GM12878 (cell line): Measurements from ENCODE around the gene STIL. TPM values are rescaled to one million over a fixed set of nuclear protein-coding genes. Genes with fewer than 3 reads are reported as not detected.

ENCODE experiments used
- ATAC-seq: fragments of 200-7000 bp; cut with Tn5 transposase; 3 replicates; pipeline ENCODE4 v1.9.1; 2020; ENCODE audit warnings: mild to moderate bottlenecking, moderate library complexity
- BruUV-seq: library from RNA; stranded (reverse); fragments of 400-500 nt; replicated peaks from 2 replicates; lab custom pipeline; 2021; lab: Mats Ljungman, UMichigan
- CTCF ChIA-PET: fragments of 300-600 bp; sonication (Branson Sonifier 250); formaldehyde crosslinking; extraction: SDS; loops from one replicate; lab custom pipeline; 2021; ENCODE audit warnings: inconsistent platforms; lab: Yijun Ruan, JAX
- POLR2A ChIA-PET: fragments of 350-600 bp; formaldehyde crosslinking; extraction: SDS; loops from one replicate; lab custom pipeline; 2021; ENCODE audit warnings: inconsistent platforms; lab: Charles Lee
- RAD21 ChIA-PET: fragments of 300-600 bp; sonication (Branson Sonifier 250); formaldehyde crosslinking; loops from one replicate; lab custom pipeline; 2023; ENCODE audit warnings: antibody characterized with exemption; ENCODE audit not compliant: unreplicated experiment; lab: Charles Lee
- SMC1A ChIA-PET: fragments of 300-600 bp; sonication (Branson Sonifier 250); formaldehyde crosslinking; loops from one replicate; lab custom pipeline; 2023; ENCODE audit not compliant: unreplicated experiment, uncharacterized antibody; lab: Charles Lee
- DNase-seq: peaks from one replicate; pipeline ENCODE4 v3.0.0-alpha.2; 2011; ENCODE audit warnings: low read depth, low spot score
- FAIRE-seq: peaks from 3 replicates; lab custom pipeline; 2011; peaks lifted over from hg19 to GRCh38; lab: Jason Lieb, UNC
- H2AFZ ChIP-seq: 2 replicates; pipeline ENCODE4 v1.6.0; 2011; ENCODE audit warnings: low read depth, low read length, control low read depth; ENCODE audit not compliant: control insufficient read depth
- H3K27ac ChIP-seq: 2 replicates; pipeline ENCODE4 v1.5.1; 2011; ENCODE audit warnings: control low read depth; ENCODE audit not compliant: control insufficient read depth, insufficient read depth
- H3K27me3 ChIP-seq, 2 experiments: replicated peaks in 1 of 2; 2 replicates each; pipeline versions ENCODE4 v1.6.0 to v1.6.1; 2011; ENCODE audit warnings: low read length in 1 of 2; ENCODE audit not compliant: control insufficient read depth in 2 of 2, insufficient read depth in 2 of 2
- H3K36me3 ChIP-seq, 2 experiments: 2 replicates each; pipeline ENCODE4 v1.5.1; 2011; ENCODE audit warnings: low read length in 1 of 2; ENCODE audit not compliant: control insufficient read depth in 2 of 2, insufficient read depth in 2 of 2
- H3K4me1 ChIP-seq: 2 replicates; pipeline ENCODE4 v1.6.1; 2011; ENCODE audit warnings: mild to moderate bottlenecking, low read length, moderate library complexity, mixed read lengths; ENCODE audit not compliant: control insufficient read depth, insufficient read depth
- H3K4me2 ChIP-seq: 2 replicates; pipeline ENCODE4 v1.6.0; 2011; ENCODE audit warnings: control low read depth; ENCODE audit not compliant: control insufficient read depth, insufficient read depth
- H3K4me3 ChIP-seq: fragments of 200-600 bp; sonication (generic); 2 replicates; pipeline ENCODE4 v1.5.1; 2016
- H3K79me2 ChIP-seq: 2 replicates; pipeline ENCODE4 v1.6.0; 2011; ENCODE audit warnings: low read length; ENCODE audit not compliant: control insufficient read depth, insufficient read depth
- H3K9ac ChIP-seq: 2 replicates; pipeline ENCODE4 v1.8.0; 2011; ENCODE audit warnings: low read length, control low read depth, mixed read lengths; ENCODE audit not compliant: control insufficient read depth, insufficient read depth
- H3K9me3 ChIP-seq: replicated peaks from 3 replicates; pipeline ENCODE4 v1.5.1; 2011; ENCODE audit warnings: mild to moderate bottlenecking, low read length; ENCODE audit not compliant: control insufficient read depth, insufficient read depth
- H4K20me1 ChIP-seq: 2 replicates; pipeline ENCODE4 v1.6.0; 2011; ENCODE audit not compliant: control insufficient read depth, insufficient read depth
- BCL11A ChIP-seq: IDR thresholded peaks from 2 replicates; pipeline ENCODE4 v1.6.1; 2011; ENCODE audit warnings: low read depth, low read length
- BCL3 ChIP-seq: IDR thresholded peaks from 2 replicates; pipeline ENCODE4 v1.6.1; 2011; ENCODE audit warnings: borderline replicate concordance, low read depth, mild to moderate bottlenecking, moderate library complexity, low read length; ENCODE audit not compliant: insufficient read depth, poor library complexity, severe bottlenecking
- EED ChIP-seq: sonication (generic); IDR thresholded peaks from 2 replicates; pipeline ENCODE4 v1.6.1; 2016; ENCODE audit warnings: antibody characterized with exemption, low read depth
- GATAD2B ChIP-seq: fragments of 450-650 bp; conservative IDR thresholded peaks from 2 replicates; pipeline ENCODE4 v1.6.1; 2017; ENCODE audit warnings: low read depth, mild to moderate bottlenecking, moderate library complexity
- MYC ChIP-seq: IDR thresholded peaks from 2 replicates; pipeline ENCODE4 v1.6.1; 2011; ENCODE audit warnings: mild to moderate bottlenecking, low read length, moderate library complexity, inconsistent platforms; ENCODE audit not compliant: insufficient read depth, insufficient replicate concordance, insufficient read length, severe bottlenecking
- PAX8 ChIP-seq: fragments of 450-650 bp; IDR thresholded peaks from 2 replicates; pipeline ENCODE4 v1.6.1; 2017; ENCODE audit warnings: mild to moderate bottlenecking, moderate library complexity
- RAD21 ChIP-seq: IDR thresholded peaks from 2 replicates; pipeline ENCODE4 v1.6.1; 2011; ENCODE audit warnings: mild to moderate bottlenecking, low read depth, low read length, moderate library complexity; ENCODE audit not compliant: insufficient read depth
- RBBP5 ChIP-seq: fragments of 200-600 bp; sonication (generic); conservative IDR thresholded peaks from 2 replicates; pipeline ENCODE4 v1.6.1; 2016
- SMAD1 ChIP-seq: fragments of 450-650 bp; IDR thresholded peaks from 2 replicates; pipeline ENCODE4 v1.6.1; 2018; ENCODE audit warnings: mild to moderate bottlenecking, low read depth; ENCODE audit not compliant: partially characterized antibody
- SREBF1 ChIP-seq: IDR thresholded peaks from 2 replicates; pipeline ENCODE4 v1.6.1; 2012; ENCODE audit warnings: mild to moderate bottlenecking, low read length
- SUZ12 ChIP-seq: fragments of 200-600 bp; sonication (generic); IDR thresholded peaks from one replicate; pipeline ENCODE4 v1.6.1; 2018; ENCODE audit warnings: antibody characterized with exemption, mild to moderate bottlenecking; ENCODE audit not compliant: unreplicated experiment
- ZBTB4 ChIP-seq: fragments of 450-650 bp; formaldehyde crosslinking; IDR thresholded peaks from 2 replicates; pipeline ENCODE4 v1.4.0; 2022; ENCODE audit warnings: mild to moderate bottlenecking, moderate library complexity
- ZZZ3 ChIP-seq: IDR thresholded peaks from 2 replicates; pipeline ENCODE4 v1.6.1; 2011; ENCODE audit warnings: low read depth; ENCODE audit not compliant: control insufficient read depth, insufficient read length
- WGBS: methylation state at CpG from one replicate; pipeline ENCODE4 v1.1.6; 2016; ENCODE audit warnings: low lambda C conversion rate; ENCODE audit not compliant: insufficient replicate concordance, insufficient coverage; ENCODE audit errors: missing lambda C conversion rate; 5-methylcytosine and 5-hydroxymethylcytosine counted together
- in situ Hi-C: fragments of 300-500 bp; cut with MboI; formaldehyde crosslinking; loops from 9 replicates; pipeline ENCODE4 v1.14.3; 2018; ENCODE audit warnings: mixed read lengths
- intact Hi-C: fragments of 100-400 bp; cut with micrococcal nuclease; formaldehyde crosslinking; loops from one replicate; pipeline ENCODE4 v1.14.2; 2022; ENCODE audit not compliant: unreplicated experiment
- polyA plus RNA-seq, 11 experiments: library from polyadenylated mRNA; depleted of rRNA in 4 of 11; unstranded in 6 of 11; stranded (reverse) in 5 of 11; fragments of >200 nt; fragmentation: Nextera tagmentation in 4 of 11; fragmentation: Illumina TruSeq in 1 of 11; extraction: Ambion mirVana in 4 of 11; extraction: Trizol in 1 of 11; gene quantifications; 1 replicate in 1 of 11; 2 replicates in 10 of 11; pipeline versions ENCODE4 v1.2.1 to v1.2.3, GENCODE V29; 2011 to 2016; ENCODE audit warnings: inconsistent platforms in 2 of 11, missing spikeins in 2 of 11, low read depth in 1 of 11
- total RNA-seq, 4 experiments: library from RNA; depleted of rRNA in 3 of 4; stranded (reverse); fragments of >200 nt in 3 of 4; fragmentation: Illumina TruSeq in 1 of 4; extraction: Trizol in 1 of 4; gene quantifications; 2 replicates each; pipeline versions ENCODE4 v1.2.1 to v1.2.3, GENCODE V29; 2013 to 2021

Gene STIL
- total and polyA plus RNA-seq, 10 of the 15 experiments (the other 5 are each of a cell fraction or from before 2014, with no cell fraction given) = 6.0 to 35.1 (median 26.5) TPM

- TF ChIP-seq BCL3 = no peak
Observed at GRCh38 chr1:47332779-47333577, 19.0 kb upstream of the STIL start (continued).

- CTCF ChIA-PET = interaction anchor here (0.8 kb wide), 1 partner anchor 44 kb away, joined by 3 read pairs; no protein-coding TSS in a partner anchor
Observed at GRCh38 chr1:47331875-47332274, 17.9 kb upstream of the STIL start.

More at GRCh38 chr1:47331875-47332274, 17.9 kb upstream of the STIL start:
- Histone ChIP-seq H3K4me3 (no peak overlapping the region), H3K4me1 (peaks cover 3% of the 10 kb centered on the region; the same call in 1 of the 2 replicates), H3K9ac (no peak overlapping the region), H3K36me3 (no peaks in the 10 kb centered on the region), H3K9me3 (no peaks in the 10 kb centered on the region)
- SMC1A ChIA-PET = interaction anchor here (0.7 to 1.3 kb wide), 2 partner anchors 8 to 18 kb away, joined by 3 to 4 read pairs; partner anchors contain the start of gene STIL
- RAD21 ChIA-PET = no interaction called here
- ATAC-seq (no peak), DNase-seq (no peak)
- intact Hi-C loops = loop anchor here (10.0 kb wide), 1 partner anchor 103 kb away; the partner anchor contains the start of gene FOXD2
- no TSS peak for BruUV-seq
- TF ChIP-seq RAD21 (no peak), SUZ12 (no peak), ZBTB4 (CRISPR knock-in tag) (no peak), GATAD2B (no peak), ZZZ3 (no peak), RBBP5 (no peak), SREBF1 (no peak), BCL11A (no peak), PAX8 (no peak), MYC (no peak), EED (no peak), SMAD1 (no peak)
- TF ChIP-seq, all 136 proteins: peak for 0
- Histone ChIP-seq H4K20me1 (no peaks in the 10 kb centered on the region), H2AFZ (no peak overlapping the region), H3K27ac (no peak overlapping the region), H3K4me2 (no peak overlapping the region), H3K79me2 (peaks cover 26% of the 10 kb centered on the region), H3K27me3 (no peaks in the 10 kb centered on the region)
- in situ Hi-C loops = no loop called here
- no peak for FAIRE-seq
- POLR2A ChIA-PET = interaction anchor here (0.5 to 1.5 kb wide), 4 partner anchors 12 to 566 kb away, joined by 3 to 4 read pairs (median 3); no protein-coding TSS in a partner anchor
- 85% methylated on average over 2 of the region's 2 CpGs for WGBS
